Progenitor cell of endocrine pancreas (in vitro differentiated cells): ENCODE data around the gene PGM3. TPM values are rescaled to one million over a fixed set of nuclear protein-coding genes. Genes with fewer than 3 reads are reported as not detected.

Experiments
- DNase-seq: peaks from one replicate; pipeline ENCODE4 v3.0.0; 2021; ENCODE audit warnings: low spot score; ENCODE audit not compliant: unreplicated experiment
- H3K27ac Mint-ChIP-seq: 2 replicates; pipeline ENCODE4 v1.8.0; 2021; ENCODE audit warnings: mild to moderate bottlenecking, moderate library complexity, mixed read lengths
- H3K27me3 Mint-ChIP-seq: 2 replicates; pipeline ENCODE4 v1.8.0; 2021; ENCODE audit warnings: mixed read lengths
- H3K36me3 Mint-ChIP-seq: 2 replicates; pipeline ENCODE4 v1.8.0; 2022; ENCODE audit warnings: mixed read lengths; ENCODE audit not compliant: insufficient read depth
- H3K4me1 Mint-ChIP-seq: 2 replicates; pipeline ENCODE4 v1.8.0; 2021; ENCODE audit warnings: low read depth, mixed read lengths
- H3K4me3 Mint-ChIP-seq: 2 replicates; pipeline ENCODE4 v1.8.0; 2021; ENCODE audit warnings: low read depth, mild to moderate bottlenecking, moderate library complexity, mixed read lengths
- H3K9me3 Mint-ChIP-seq: 2 replicates; pipeline ENCODE4 v1.8.0; 2021; ENCODE audit warnings: low read depth, mixed read lengths
- total RNA-seq: library from RNA; stranded (reverse); gene quantifications from 2 replicates; pipeline ENCODE4 v1.2.1, GENCODE V29; 2021
- TF ChIP-seq, protein P1 (sequence below): fragments of 200-600 bp; sonication (generic); IDR thresholded peaks from one replicate; pipeline ENCODE4 v1.5.0; 2021; ENCODE audit warnings: antibody characterized with exemption, mild to moderate bottlenecking; ENCODE audit not compliant: unreplicated experiment

The PGM3 gene
- total RNA-seq, 1 donor from 2014 or later = 62.3 TPM

- Mint-ChIP-seq H3K9me3 (peaks cover 13% of the 10 kb centered on the region), H3K27me3 (no peaks in the 10 kb centered on the region)
- DNase-seq = no peak
Measured at GRCh38 chr6:83202031-83202430, 9.0 kb upstream of the PGM3 start.

DNA sequence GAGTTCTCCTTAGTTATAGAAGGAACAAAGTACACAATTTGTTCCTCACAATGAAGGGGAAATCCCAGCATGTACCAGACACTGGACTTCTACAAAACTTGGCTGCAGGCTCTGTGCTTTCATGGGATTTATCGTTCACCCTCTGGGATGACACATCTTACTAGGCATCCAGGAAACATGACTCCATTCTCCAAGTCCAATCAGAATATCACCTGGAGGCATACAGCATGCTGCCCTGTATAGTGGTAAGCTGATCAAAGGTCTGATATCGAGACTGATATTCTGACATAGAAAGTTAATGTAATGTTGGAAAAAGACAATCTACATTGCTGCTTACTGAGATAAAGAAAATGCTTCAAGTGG lies 6.8 kb upstream of the PGM3 start:
- TF ChIP-seq, protein P1, sequence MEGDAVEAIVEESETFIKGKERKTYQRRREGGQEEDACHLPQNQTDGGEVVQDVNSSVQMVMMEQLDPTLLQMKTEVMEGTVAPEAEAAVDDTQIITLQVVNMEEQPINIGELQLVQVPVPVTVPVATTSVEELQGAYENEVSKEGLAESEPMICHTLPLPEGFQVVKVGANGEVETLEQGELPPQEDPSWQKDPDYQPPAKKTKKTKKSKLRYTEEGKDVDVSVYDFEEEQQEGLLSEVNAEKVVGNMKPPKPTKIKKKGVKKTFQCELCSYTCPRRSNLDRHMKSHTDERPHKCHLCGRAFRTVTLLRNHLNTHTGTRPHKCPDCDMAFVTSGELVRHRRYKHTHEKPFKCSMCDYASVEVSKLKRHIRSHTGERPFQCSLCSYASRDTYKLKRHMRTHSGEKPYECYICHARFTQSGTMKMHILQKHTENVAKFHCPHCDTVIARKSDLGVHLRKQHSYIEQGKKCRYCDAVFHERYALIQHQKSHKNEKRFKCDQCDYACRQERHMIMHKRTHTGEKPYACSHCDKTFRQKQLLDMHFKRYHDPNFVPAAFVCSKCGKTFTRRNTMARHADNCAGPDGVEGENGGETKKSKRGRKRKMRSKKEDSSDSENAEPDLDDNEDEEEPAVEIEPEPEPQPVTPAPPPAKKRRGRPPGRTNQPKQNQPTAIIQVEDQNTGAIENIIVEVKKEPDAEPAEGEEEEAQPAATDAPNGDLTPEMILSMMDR = no peak
- peaks cover 19% of the 10 kb centered on the region for H3K4me1 Mint-ChIP-seq
- peaks cover 6% of the 10 kb centered on the region for H3K9me3 Mint-ChIP-seq
- DNase-seq = no peak
- no peaks in the 10 kb centered on the region for H3K27me3 Mint-ChIP-seq
- peaks cover 8% of the 10 kb centered on the region for H3K36me3 Mint-ChIP-seq
- no peak overlapping the region for H3K4me3 Mint-ChIP-seq
- H3K27ac Mint-ChIP-seq = no peak overlapping the region

More at GRCh38 chr6:83202031-83202430, 9.0 kb upstream of the PGM3 start:
- Mint-ChIP-seq H3K4me3 (no peak overlapping the region), H3K36me3 (peaks cover 8% of the 10 kb centered on the region), H3K27ac (no peak overlapping the region), H3K4me1 (peaks cover 19% of the 10 kb centered on the region)
- TF ChIP-seq, protein P1 = no peak

- Mint-ChIP-seq H3K27me3 (no peaks in the 10 kb centered on the region), H3K9me3 (peaks cover 6% of the 10 kb centered on the region), H3K4me1 (peaks cover 22% of the 10 kb centered on the region), H3K36me3 (peaks cover 8% of the 10 kb centered on the region), H3K27ac (no peak overlapping the region), H3K4me3 (no peak overlapping the region)
- TF ChIP-seq, protein P1 = no peak
- DNase-seq = no peak
Measured at GRCh38 chr6:83199173-83199862, 6.3 kb upstream of the PGM3 start.

- TF ChIP-seq, protein P1 = no peak
- H3K27ac Mint-ChIP-seq = peak overlapping the region; percentile 29
- peaks cover 27% of the 10 kb centered on the region for H3K4me1 Mint-ChIP-seq
- H3K4me3 Mint-ChIP-seq = no peak overlapping the region
- H3K36me3 Mint-ChIP-seq = peaks cover 8% of the 10 kb centered on the region
- no peaks in the 10 kb centered on the region for H3K27me3 Mint-ChIP-seq
- peaks cover 6% of the 10 kb centered on the region for H3K9me3 Mint-ChIP-seq
- no peak for DNase-seq
Measured at GRCh38 chr6:83198486-83199172, 5.6 kb upstream of the PGM3 start.

GRCh38 chr6:83193747-83194566 lies 892 bp upstream of the PGM3 start:
- peaks cover 11% of the 10 kb centered on the region for H3K36me3 Mint-ChIP-seq
- TF ChIP-seq, protein P1 = no peak
- H3K27me3 Mint-ChIP-seq = no peaks in the 10 kb centered on the region
- peak; percentile 62 for DNase-seq
- peak overlapping the region; percentile 99 for H3K4me3 Mint-ChIP-seq
- peaks cover 24% of the 10 kb centered on the region for H3K4me1 Mint-ChIP-seq
- no peaks in the 10 kb centered on the region for H3K9me3 Mint-ChIP-seq
- peak overlapping the region; percentile 86 for H3K27ac Mint-ChIP-seq
